Measurements from ENCODE around the gene KRT86. TPM values are rescaled to one million over a fixed set of nuclear protein-coding genes. Genes with fewer than 3 reads are reported as not detected.

KRT86 gene
- total and polyA plus RNA-seq, 2 of the 8 experiments (the other 6 are each of a cell fraction or from before 2014, with no cell fraction given), result 0.12 TPM; not detected in 1

GRCh38 chr12:52225752-52226151 is 48.7 kb upstream of the KRT86 start (continued):
- no peak for TF ChIP-seq CTBP2 (IDR thresholded peaks at IDR 0.05; ENCODE audit: borderline replicate concordance, insufficient read depth, insufficient read length, low read length)
